HepG2 (cell line): ENCODE measurements around the gene COL18A1. TPM values are rescaled to one million over a fixed set of nuclear protein-coding genes. Genes with fewer than 3 reads are reported as not detected.

Experiments used
- AKAP8 ChIP-seq: sonication (generic); formaldehyde crosslinking; IDR thresholded peaks from 2 replicates; pipeline ENCODE4 v1.5.1; 2020; ENCODE audit warnings: mild to moderate bottlenecking, missing genetic modification reagents
- CREB1 ChIP-seq, 2 experiments: fragments of 450-650 bp in 1 of 2; IDR thresholded peaks; 2 replicates each; pipeline ENCODE4 v1.6.1; 2016 to 2017; ENCODE audit warnings: control low read depth in 1 of 2, mild to moderate bottlenecking in 1 of 2, missing compliant biosample characterization in 1 of 2, missing genetic modification characterization in 1 of 2
- GABPB1 ChIP-seq: IDR thresholded peaks from 2 replicates; pipeline ENCODE4 v1.6.1; 2016; ENCODE audit warnings: mild to moderate bottlenecking, missing genetic modification reagents, moderate library complexity, missing compliant biosample characterization
- GATAD1 ChIP-seq: IDR thresholded peaks from 2 replicates; pipeline ENCODE4 v1.6.1; 2016; ENCODE audit warnings: missing genetic modification reagents, missing compliant biosample characterization
- GTF3A ChIP-seq: sonication (generic); formaldehyde crosslinking; conservative IDR thresholded peaks from 2 replicates; pipeline ENCODE4 v1.4.0; 2020; ENCODE audit warnings: mild to moderate bottlenecking, missing genetic modification reagents
- HHEX ChIP-seq: IDR thresholded peaks from 2 replicates; pipeline ENCODE4 v1.6.1; 2016; ENCODE audit warnings: control low read depth
- MBD4 ChIP-seq: IDR thresholded peaks from 2 replicates; pipeline ENCODE4 v1.6.1; 2012; ENCODE audit warnings: low read length, inconsistent platforms, borderline replicate concordance
- RXRB ChIP-seq: IDR thresholded peaks from 2 replicates; pipeline ENCODE4 v1.6.1; 2016; ENCODE audit warnings: borderline replicate concordance, missing genetic modification reagents, missing compliant biosample characterization
- ZNF33B ChIP-seq: sonication (generic); formaldehyde crosslinking; IDR thresholded peaks from 2 replicates; pipeline ENCODE4 v1.5.1; 2020; ENCODE audit warnings: mild to moderate bottlenecking, missing genetic modification reagents
- ZNF430 ChIP-seq: sonication (generic); formaldehyde crosslinking; IDR thresholded peaks from 2 replicates; pipeline ENCODE4 v1.9.0; 2021; ENCODE audit warnings: mild to moderate bottlenecking, missing genetic modification reagents
- ZNF556 ChIP-seq: sonication (generic); formaldehyde crosslinking; IDR thresholded peaks from 2 replicates; pipeline ENCODE4 v1.4.0; 2020; ENCODE audit warnings: mild to moderate bottlenecking, missing genetic modification reagents, borderline replicate concordance
- ZNF788 ChIP-seq: sonication (generic); formaldehyde crosslinking; IDR thresholded peaks from 2 replicates; pipeline ENCODE4 v1.5.0; 2020; ENCODE audit warnings: mild to moderate bottlenecking, missing genetic modification reagents, borderline replicate concordance
- ZSCAN29 ChIP-seq: sonication (generic); formaldehyde crosslinking; conservative IDR thresholded peaks from 2 replicates; pipeline ENCODE4 v1.4.0; 2020; ENCODE audit warnings: mild to moderate bottlenecking, missing genetic modification reagents
- ZXDC ChIP-seq: sonication (generic); formaldehyde crosslinking; IDR thresholded peaks from 2 replicates; pipeline ENCODE4 v1.5.0; 2020; ENCODE audit warnings: mild to moderate bottlenecking, missing genetic modification reagents
- polyA plus RNA-seq, 8 experiments: library from polyadenylated mRNA; depleted of rRNA in 3 of 8; stranded (reverse) in 7 of 8; unstranded in 1 of 8; fragments of >200 nt; fragmentation: Illumina TruSeq in 4 of 8; extraction: Trizol in 4 of 8; gene quantifications; 2 replicates each; pipeline versions ENCODE4 v1.2.1 to v1.2.3, GENCODE V29; 2011 to 2016; ENCODE audit warnings: low read depth in 4 of 8, missing spikeins in 1 of 8, mixed read lengths in 1 of 8; ENCODE audit not compliant: insufficient read depth in 1 of 8
- total RNA-seq, 5 experiments: library from RNA; depleted of rRNA; stranded (reverse); fragments of >200 nt; fragmentation: Illumina TruSeq; extraction: Trizol; gene quantifications; 2 replicates each; pipeline ENCODE4 v1.2.3, GENCODE V29; 2016; ENCODE audit warnings: low read depth in 1 of 5
- TF ChIP-seq, protein P1 (sequence below): sonication (generic); formaldehyde crosslinking; IDR thresholded peaks from 2 replicates; pipeline ENCODE4 v1.4.0; 2020; ENCODE audit warnings: missing genetic modification reagents
- TF ChIP-seq, protein P2 (sequence below): sonication (generic); formaldehyde crosslinking; IDR thresholded peaks from 2 replicates; pipeline ENCODE4 v1.9.0; 2022; ENCODE audit warnings: missing genetic modification reagents, mild to moderate bottlenecking, borderline replicate concordance
- TF ChIP-seq, protein P3 (sequence below): sonication (generic); formaldehyde crosslinking; conservative IDR thresholded peaks from 2 replicates; pipeline ENCODE4 v1.4.0; 2020; ENCODE audit warnings: mild to moderate bottlenecking, missing genetic modification reagents, moderate library complexity

Gene COL18A1
- total and polyA plus RNA-seq, 2 of the 13 experiments (the other 11 are each of a cell fraction or from before 2014, with no cell fraction given), result 79.0 to 102 TPM

GRCh38 chr21:45555557-45556301, 150.8 kb downstream of the COL18A1 start (continued):
- TF ChIP-seq GTF3A (CRISPR knock-in tag), result no peak
- 0 out of 2 replicates have a peak, but pooled peaks have one; percentile 71 for TF ChIP-seq ZSCAN29 (CRISPR knock-in tag)
- peak; percentile 86; the same call in 1 of the 2 replicates for TF ChIP-seq ZNF33B (CRISPR knock-in tag)
- TF ChIP-seq GABPB1 (CRISPR knock-in tag), result peak; percentile 85
- TF ChIP-seq CREB1 (IDR thresholded peaks at IDR 0.05), result peak; percentile 76; the same call in 1 of the 2 replicates
- TF ChIP-seq CREB1 (CRISPR knock-in tag; IDR thresholded peaks at IDR 0.05), result no peak
- peak; percentile 87 for TF ChIP-seq ZNF430 (CRISPR knock-in tag)
- peak; percentile 59; the same call in 1 of the 2 replicates for TF ChIP-seq GATAD1 (CRISPR knock-in tag)
- TF ChIP-seq, protein P1, sequence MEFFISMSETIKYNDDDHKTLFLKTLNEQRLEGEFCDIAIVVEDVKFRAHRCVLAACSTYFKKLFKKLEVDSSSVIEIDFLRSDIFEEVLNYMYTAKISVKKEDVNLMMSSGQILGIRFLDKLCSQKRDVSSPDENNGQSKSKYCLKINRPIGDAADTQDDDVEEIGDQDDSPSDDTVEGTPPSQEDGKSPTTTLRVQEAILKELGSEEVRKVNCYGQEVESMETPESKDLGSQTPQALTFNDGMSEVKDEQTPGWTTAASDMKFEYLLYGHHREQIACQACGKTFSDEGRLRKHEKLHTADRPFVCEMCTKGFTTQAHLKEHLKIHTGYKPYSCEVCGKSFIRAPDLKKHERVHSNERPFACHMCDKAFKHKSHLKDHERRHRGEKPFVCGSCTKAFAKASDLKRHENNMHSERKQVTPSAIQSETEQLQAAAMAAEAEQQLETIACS (CRISPR knock-in tag), result no peak
- TF ChIP-seq ZNF788, result no peak; the same call in 1 of the 2 replicates
- TF ChIP-seq AKAP8 (CRISPR knock-in tag), result no peak
- TF ChIP-seq HHEX, result no peak
- TF ChIP-seq ZNF556 (CRISPR knock-in tag), result no peak
- TF ChIP-seq, protein P2, sequence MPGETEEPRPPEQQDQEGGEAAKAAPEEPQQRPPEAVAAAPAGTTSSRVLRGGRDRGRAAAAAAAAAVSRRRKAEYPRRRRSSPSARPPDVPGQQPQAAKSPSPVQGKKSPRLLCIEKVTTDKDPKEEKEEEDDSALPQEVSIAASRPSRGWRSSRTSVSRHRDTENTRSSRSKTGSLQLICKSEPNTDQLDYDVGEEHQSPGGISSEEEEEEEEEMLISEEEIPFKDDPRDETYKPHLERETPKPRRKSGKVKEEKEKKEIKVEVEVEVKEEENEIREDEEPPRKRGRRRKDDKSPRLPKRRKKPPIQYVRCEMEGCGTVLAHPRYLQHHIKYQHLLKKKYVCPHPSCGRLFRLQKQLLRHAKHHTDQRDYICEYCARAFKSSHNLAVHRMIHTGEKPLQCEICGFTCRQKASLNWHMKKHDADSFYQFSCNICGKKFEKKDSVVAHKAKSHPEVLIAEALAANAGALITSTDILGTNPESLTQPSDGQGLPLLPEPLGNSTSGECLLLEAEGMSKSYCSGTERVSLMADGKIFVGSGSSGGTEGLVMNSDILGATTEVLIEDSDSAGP (CRISPR knock-in tag), result peak; percentile 64; the same call in 1 of the 2 replicates
- TF ChIP-seq MBD4, result no peak
- no peak for TF ChIP-seq ZXDC
- peak; percentile 58; the same call in 1 of the 2 replicates for TF ChIP-seq RXRB (CRISPR knock-in tag)
- TF ChIP-seq, protein P3, sequence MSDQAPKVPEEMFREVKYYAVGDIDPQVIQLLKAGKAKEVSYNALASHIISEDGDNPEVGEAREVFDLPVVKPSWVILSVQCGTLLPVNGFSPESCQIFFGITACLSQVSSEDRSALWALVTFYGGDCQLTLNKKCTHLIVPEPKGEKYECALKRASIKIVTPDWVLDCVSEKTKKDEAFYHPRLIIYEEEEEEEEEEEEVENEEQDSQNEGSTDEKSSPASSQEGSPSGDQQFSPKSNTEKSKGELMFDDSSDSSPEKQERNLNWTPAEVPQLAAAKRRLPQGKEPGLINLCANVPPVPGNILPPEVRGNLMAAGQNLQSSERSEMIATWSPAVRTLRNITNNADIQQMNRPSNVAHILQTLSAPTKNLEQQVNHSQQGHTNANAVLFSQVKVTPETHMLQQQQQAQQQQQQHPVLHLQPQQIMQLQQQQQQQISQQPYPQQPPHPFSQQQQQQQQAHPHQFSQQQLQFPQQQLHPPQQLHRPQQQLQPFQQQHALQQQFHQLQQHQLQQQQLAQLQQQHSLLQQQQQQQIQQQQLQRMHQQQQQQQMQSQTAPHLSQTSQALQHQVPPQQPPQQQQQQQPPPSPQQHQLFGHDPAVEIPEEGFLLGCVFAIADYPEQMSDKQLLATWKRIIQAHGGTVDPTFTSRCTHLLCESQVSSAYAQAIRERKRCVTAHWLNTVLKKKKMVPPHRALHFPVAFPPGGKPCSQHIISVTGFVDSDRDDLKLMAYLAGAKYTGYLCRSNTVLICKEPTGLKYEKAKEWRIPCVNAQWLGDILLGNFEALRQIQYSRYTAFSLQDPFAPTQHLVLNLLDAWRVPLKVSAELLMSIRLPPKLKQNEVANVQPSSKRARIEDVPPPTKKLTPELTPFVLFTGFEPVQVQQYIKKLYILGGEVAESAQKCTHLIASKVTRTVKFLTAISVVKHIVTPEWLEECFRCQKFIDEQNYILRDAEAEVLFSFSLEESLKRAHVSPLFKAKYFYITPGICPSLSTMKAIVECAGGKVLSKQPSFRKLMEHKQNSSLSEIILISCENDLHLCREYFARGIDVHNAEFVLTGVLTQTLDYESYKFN (CRISPR knock-in tag), result peak; percentile 42
